Skeletal muscle satellite cell (primary cell): Measurements from ENCODE around the gene CDKN2AIP.

Source experiments
- H3K27me3 ChIP-seq: 2 replicates; pipeline ENCODE4 v1.7.0; 2013; ENCODE audit warnings: low read length; ENCODE audit not compliant: control insufficient read depth, insufficient read depth
- H3K36me3 ChIP-seq: 2 replicates; pipeline ENCODE4 v1.7.0; 2013; ENCODE audit warnings: mild to moderate bottlenecking, control low read depth, low read length; ENCODE audit not compliant: insufficient read depth
- H3K4me1 ChIP-seq: 2 replicates; pipeline ENCODE4 v1.7.0; 2013; ENCODE audit warnings: low read length; ENCODE audit not compliant: control insufficient read depth, insufficient read depth
- H3K4me2 ChIP-seq: 2 replicates; pipeline ENCODE4 v1.7.0; 2013; ENCODE audit warnings: mild to moderate bottlenecking, low read length
- H3K4me3 ChIP-seq: 2 replicates; pipeline ENCODE4 v1.7.0; 2013; ENCODE audit warnings: low read length
- H3K9ac ChIP-seq: 2 replicates; pipeline ENCODE4 v1.7.0; 2013; ENCODE audit warnings: mild to moderate bottlenecking, low read depth, low read length, moderate library complexity
- H3K9me3 ChIP-seq: replicated peaks from 2 replicates; pipeline ENCODE4 v1.7.0; 2013; ENCODE audit warnings: mild to moderate bottlenecking, control low read depth, low read length

CDKN2AIP gene

GRCh38 chr4:183403961-183404360 lies 40.5 kb upstream of the CDKN2AIP start:
- Histone ChIP-seq H3K4me1 (no peaks in the 10 kb centered on the region), H3K4me3 (no peak overlapping the region), H3K4me2 (no peak overlapping the region), H3K9ac (no peak overlapping the region), H3K36me3 (no peaks in the 10 kb centered on the region), H3K27me3 (peaks cover 5% of the 10 kb centered on the region), H3K9me3 (no peaks in the 10 kb centered on the region)

- H3K27me3 ChIP-seq, result peaks cover 5% of the 10 kb centered on the region
- no peak overlapping the region for H3K9ac ChIP-seq
- no peaks in the 10 kb centered on the region for H3K9me3 ChIP-seq
- no peaks in the 10 kb centered on the region for H3K4me1 ChIP-seq
- H3K36me3 ChIP-seq, result no peaks in the 10 kb centered on the region
- no peak overlapping the region for H3K4me3 ChIP-seq
- no peak overlapping the region for H3K4me2 ChIP-seq
Measured at GRCh38 chr4:183405303-183405702, 39.1 kb upstream of the CDKN2AIP start.

- peak overlapping the region; percentile 92 for H3K4me2 ChIP-seq
- peak overlapping the region; percentile 76 for H3K9ac ChIP-seq
- peaks cover under 1% of the 10 kb centered on the region for H3K27me3 ChIP-seq
- H3K9me3 ChIP-seq, result no peaks in the 10 kb centered on the region
- no peaks in the 10 kb centered on the region for H3K36me3 ChIP-seq
- H3K4me3 ChIP-seq, result peak overlapping the region; percentile 70
- no peaks in the 10 kb centered on the region for H3K4me1 ChIP-seq
Measured at GRCh38 chr4:183407128-183407585, 37.3 kb upstream of the CDKN2AIP start.

GRCh38 chr4:183407635-183408464 lies 36.6 kb upstream of the CDKN2AIP start:
- H3K36me3 ChIP-seq, result no peaks in the 10 kb centered on the region

GRCh38 chr4:183408796-183409195 lies 35.6 kb upstream of the CDKN2AIP start:
- no peak overlapping the region for H3K9ac ChIP-seq
- no peak overlapping the region for H3K4me3 ChIP-seq
- no peaks in the 10 kb centered on the region for H3K27me3 ChIP-seq
- no peaks in the 10 kb centered on the region for H3K9me3 ChIP-seq
- no peaks in the 10 kb centered on the region for H3K4me1 ChIP-seq
- H3K4me2 ChIP-seq, result no peak overlapping the region
- no peaks in the 10 kb centered on the region for H3K36me3 ChIP-seq

More at GRCh38 chr4:183407635-183408464, 36.6 kb upstream of the CDKN2AIP start:
- no peaks in the 10 kb centered on the region for H3K4me1 ChIP-seq
- H3K4me3 ChIP-seq, result peak overlapping the region; percentile 70
- no peaks in the 10 kb centered on the region for H3K27me3 ChIP-seq
- peak overlapping the region; percentile 76 for H3K9ac ChIP-seq
- H3K9me3 ChIP-seq, result no peaks in the 10 kb centered on the region
- H3K4me2 ChIP-seq, result peak overlapping the region; percentile 92

GRCh38 chr4:183409483-183409882 lies 35.0 kb upstream of the CDKN2AIP start:
- H3K36me3 ChIP-seq, result no peaks in the 10 kb centered on the region
- no peaks in the 10 kb centered on the region for H3K27me3 ChIP-seq
- no peak overlapping the region for H3K4me3 ChIP-seq
- H3K4me2 ChIP-seq, result no peak overlapping the region
- H3K4me1 ChIP-seq, result no peaks in the 10 kb centered on the region
- no peaks in the 10 kb centered on the region for H3K9me3 ChIP-seq
- no peak overlapping the region for H3K9ac ChIP-seq

GRCh38 chr4:183409934-183410333 lies 34.5 kb upstream of the CDKN2AIP start:
- Histone ChIP-seq H3K4me1 (no peaks in the 10 kb centered on the region), H3K36me3 (no peaks in the 10 kb centered on the region), H3K9ac (no peak overlapping the region), H3K4me2 (no peak overlapping the region), H3K4me3 (no peak overlapping the region), H3K9me3 (no peaks in the 10 kb centered on the region), H3K27me3 (no peaks in the 10 kb centered on the region)

- no peak overlapping the region for H3K9ac ChIP-seq
- no peak overlapping the region for H3K4me2 ChIP-seq
Measured at GRCh38 chr4:183411291-183411861, 33.1 kb upstream of the CDKN2AIP start.

GRCh38 chr4:183412821-183413220 lies 31.6 kb upstream of the CDKN2AIP start:
- no peak overlapping the region for H3K4me3 ChIP-seq
- H3K9ac ChIP-seq, result no peak overlapping the region
- no peaks in the 10 kb centered on the region for H3K4me1 ChIP-seq
- no peaks in the 10 kb centered on the region for H3K27me3 ChIP-seq
- no peaks in the 10 kb centered on the region for H3K36me3 ChIP-seq
- no peak overlapping the region for H3K4me2 ChIP-seq
- no peaks in the 10 kb centered on the region for H3K9me3 ChIP-seq

More at GRCh38 chr4:183411291-183411861, 33.1 kb upstream of the CDKN2AIP start:
- H3K4me3 ChIP-seq, result no peak overlapping the region
- no peaks in the 10 kb centered on the region for H3K4me1 ChIP-seq
- no peaks in the 10 kb centered on the region for H3K9me3 ChIP-seq
- no peaks in the 10 kb centered on the region for H3K36me3 ChIP-seq
- H3K27me3 ChIP-seq, result no peaks in the 10 kb centered on the region

- Histone ChIP-seq H3K4me1 (no peaks in the 10 kb centered on the region), H3K4me3 (no peak overlapping the region), H3K4me2 (no peak overlapping the region), H3K27me3 (no peaks in the 10 kb centered on the region), H3K9ac (no peak overlapping the region), H3K36me3 (no peaks in the 10 kb centered on the region), H3K9me3 (no peaks in the 10 kb centered on the region)
Measured at GRCh38 chr4:183413234-183414200, 30.9 kb upstream of the CDKN2AIP start.
